HEK293 (cell line): ENCODE data around the gene AFF4.

Source experiments
- CTCF ChIA-PET: fragments of 350-600 bp; formaldehyde crosslinking; extraction: SDS; loops from one replicate; lab custom pipeline; 2021; ENCODE audit warnings: antibody characterized with exemption; lab: Yijun Ruan, JAX
- POLR2A ChIA-PET: fragments of 300-600 bp; formaldehyde crosslinking; extraction: SDS; loops from one replicate; lab custom pipeline; 2020; ENCODE audit warnings: antibody characterized with exemption, inconsistent platforms; lab: Yijun Ruan, JAX
- H3K27ac ChIP-seq: fragments of 200-500 bp; sonication (Bioruptor generic); 2 replicates; pipeline ENCODE4 v1.5.1; 2014; ENCODE audit warnings: low read depth, low read length, control low read depth, inconsistent platforms; ENCODE audit errors: extremely low read depth
- H3K36me3 ChIP-seq, 2 experiments: fragments of 200-500 bp in 1 of 2; sonication (Bioruptor generic) in 1 of 2; 1 replicate in 1 of 2; 2 replicates in 1 of 2; pipeline ENCODE4 v1.5.1; 2014 to 2017; ENCODE audit warnings: inconsistent platforms in 2 of 2, low read length in 2 of 2; ENCODE audit not compliant: control insufficient read depth in 2 of 2, insufficient read depth in 1 of 2
- H3K4me1 ChIP-seq: fragments of 200-500 bp; sonication (Bioruptor generic); 2 replicates; pipeline ENCODE4 v1.5.1; 2014; ENCODE audit warnings: mild to moderate bottlenecking, low read length, inconsistent platforms; ENCODE audit not compliant: control insufficient read depth, insufficient read depth
- H3K4me3 ChIP-seq: 2 replicates; pipeline ENCODE4 v1.5.1; 2011; ENCODE audit warnings: low read depth, mild to moderate bottlenecking, control low read depth, low read length, moderate library complexity
- H3K9me3 ChIP-seq: fragments of 200-500 bp; sonication (Bioruptor generic); 2 replicates; pipeline ENCODE4 v1.5.1; 2014; ENCODE audit warnings: low read depth, low read length, inconsistent platforms; ENCODE audit not compliant: control insufficient read depth, insufficient read depth
- BCL6B ChIP-seq: fragments of 450-650 bp; formaldehyde crosslinking; IDR thresholded peaks from 2 replicates; pipeline ENCODE4 v1.5.1; 2017; ENCODE audit warnings: missing biosample characterization, missing genetic modification characterization
- EGR2 ChIP-seq: fragments of 450-650 bp; formaldehyde crosslinking; IDR thresholded peaks from 2 replicates; pipeline ENCODE4 v1.5.1; 2016; ENCODE audit warnings: low read depth, missing biosample characterization, missing genetic modification characterization
- HOXD13 ChIP-seq: sonication (generic); formaldehyde crosslinking; IDR thresholded peaks from 2 replicates; pipeline ENCODE4 v1.8.0; 2022; ENCODE audit warnings: missing genetic modification reagents, borderline replicate concordance
- KLF10 ChIP-seq: fragments of 450-650 bp; IDR thresholded peaks from 2 replicates; pipeline ENCODE4 v1.5.1; 2018; ENCODE audit warnings: missing biosample characterization, mild to moderate bottlenecking, missing genetic modification characterization
- SP2 ChIP-seq: fragments of 450-650 bp; formaldehyde crosslinking; IDR thresholded peaks from 2 replicates; pipeline ENCODE4 v1.5.1; 2016; ENCODE audit warnings: missing biosample characterization, missing genetic modification characterization
- ZBTB1 ChIP-seq: fragments of 450-650 bp; formaldehyde crosslinking; IDR thresholded peaks from 2 replicates; pipeline ENCODE4 v1.5.1; 2016; ENCODE audit warnings: missing biosample characterization, missing genetic modification characterization
- ZFHX2 ChIP-seq: fragments of 450-650 bp; formaldehyde crosslinking; conservative IDR thresholded peaks from 2 replicates; pipeline ENCODE4 v1.5.1; 2016; ENCODE audit warnings: missing biosample characterization, missing genetic modification characterization
- ZFP3 ChIP-seq: fragments of 450-650 bp; formaldehyde crosslinking; IDR thresholded peaks from 2 replicates; pipeline ENCODE4 v1.5.1; 2016; ENCODE audit warnings: low read depth, missing biosample characterization, missing genetic modification characterization
- ZNF114 ChIP-seq: fragments of 450-650 bp; formaldehyde crosslinking; IDR thresholded peaks from 2 replicates; pipeline ENCODE4 v1.5.0; 2017; ENCODE audit warnings: missing biosample characterization, missing genetic modification characterization
- ZNF280D ChIP-seq: fragments of 450-650 bp; formaldehyde crosslinking; IDR thresholded peaks from 2 replicates; pipeline ENCODE4 v1.5.1; 2016; ENCODE audit warnings: missing biosample characterization, missing genetic modification characterization
- ZNF292 ChIP-seq: fragments of 450-650 bp; formaldehyde crosslinking; IDR thresholded peaks from 2 replicates; pipeline ENCODE4 v1.5.1; 2016; ENCODE audit warnings: low read depth, missing biosample characterization, missing genetic modification characterization, borderline replicate concordance
- ZNF335 ChIP-seq: fragments of 450-650 bp; formaldehyde crosslinking; conservative IDR thresholded peaks from 2 replicates; pipeline ENCODE4 v1.5.1; 2016; ENCODE audit warnings: missing biosample characterization, missing genetic modification characterization
- ZNF423 ChIP-seq: fragments of 450-650 bp; formaldehyde crosslinking; IDR thresholded peaks from 2 replicates; pipeline ENCODE4 v1.5.1; 2016; ENCODE audit warnings: missing biosample characterization, missing genetic modification characterization
- ZNF48 ChIP-seq: fragments of 450-650 bp; formaldehyde crosslinking; IDR thresholded peaks from 2 replicates; pipeline ENCODE4 v1.5.1; 2016; ENCODE audit warnings: missing biosample characterization, missing genetic modification characterization
- ZNF514 ChIP-seq: fragments of 450-650 bp; formaldehyde crosslinking; IDR thresholded peaks from 2 replicates; pipeline ENCODE4 v1.5.1; 2016; ENCODE audit warnings: missing biosample characterization, missing genetic modification characterization
- ZNF549 ChIP-seq: fragments of 450-650 bp; IDR thresholded peaks from 2 replicates; pipeline ENCODE4 v1.5.1; 2018; ENCODE audit warnings: missing biosample characterization, missing genetic modification characterization, mild to moderate bottlenecking, inconsistent platforms, moderate library complexity
- ZNF560 ChIP-seq: fragments of 450-650 bp; formaldehyde crosslinking; IDR thresholded peaks from 2 replicates; pipeline ENCODE4 v1.5.1; 2017; ENCODE audit warnings: missing biosample characterization, missing genetic modification characterization, borderline replicate concordance
- ZNF658 ChIP-seq: fragments of 450-650 bp; formaldehyde crosslinking; IDR thresholded peaks from 2 replicates; pipeline ENCODE4; 2016; ENCODE audit warnings: missing biosample characterization, missing genetic modification characterization
- ZNF670 ChIP-seq: fragments of 450-650 bp; formaldehyde crosslinking; IDR thresholded peaks from 2 replicates; pipeline ENCODE4 v1.5.1; 2016; ENCODE audit warnings: missing biosample characterization, missing genetic modification characterization, low read depth
- ZSCAN16 ChIP-seq: fragments of 450-650 bp; formaldehyde crosslinking; IDR thresholded peaks from 2 replicates; pipeline ENCODE4 v1.5.1; 2016; ENCODE audit warnings: missing biosample characterization, missing genetic modification characterization

AFF4 gene

GRCh38 chr5:132832612-132833011 lies 130.8 kb downstream of the AFF4 start:
- TF ChIP-seq ZFHX2 (tag by site-specific recombination) (peak; percentile 94), ZNF658 (tag by site-specific recombination) (no peak), ZNF292 (tag by site-specific recombination) (no peak), ZNF560 (tag by site-specific recombination) (no peak), ZNF423 (tag by site-specific recombination) (no peak), EGR2 (peak; percentile 97), ZNF670 (tag by site-specific recombination) (no peak), HOXD13 (CRISPR knock-in tag) (no peak), ZNF549 (tag by site-specific recombination) (no peak), ZSCAN16 (tag by site-specific recombination) (no peak)
- no peak overlapping the region for H3K27ac ChIP-seq
- POLR2A ChIA-PET = no interaction called here

GRCh38 chr5:132831095-132831860 lies 132.2 kb downstream of the AFF4 start:
- POLR2A ChIA-PET = interaction anchor here (0.9 to 1.0 kb wide), 2 partner anchors 16 to 36 kb away, joined by 4 to 8 read pairs; partner anchors contain the start of genes GDF9 and UQCRQ
- peak overlapping the region; percentile 74; the same call in 1 of the 2 replicates for H3K4me3 ChIP-seq
- TF ChIP-seq KLF10 (tag by site-specific recombination) = no peak
- TF ChIP-seq ZNF423 (tag by site-specific recombination) = no peak
- TF ChIP-seq BCL6B (tag by site-specific recombination) = no peak
- TF ChIP-seq ZNF335 = peak; percentile 35; the same call in 1 of the 2 replicates
- no peak for TF ChIP-seq ZBTB1 (tag by site-specific recombination)
- no peak for TF ChIP-seq ZNF280D (tag by site-specific recombination)
- no peak for TF ChIP-seq ZFP3 (tag by site-specific recombination)
- TF ChIP-seq ZNF514 (tag by site-specific recombination) = 0 out of 2 replicates have a peak, but pooled peaks have one; percentile 15
- TF ChIP-seq ZNF48 (tag by site-specific recombination) = no peak
- no peak for TF ChIP-seq ZNF114 (tag by site-specific recombination)
- no peak for TF ChIP-seq SP2 (tag by site-specific recombination)
- TF ChIP-seq, all 188 proteins: peak for 2
- Histone ChIP-seq H3K9me3 (no peaks in the 10 kb centered on the region), H3K27ac (no peak overlapping the region), H3K4me1 (no peaks in the 10 kb centered on the region), H3K36me3 (peaks cover 0 to 13% of the 10 kb centered on the region in 2 experiments; a peak in 1 of 3 replicates)
- CTCF ChIA-PET = interaction anchor here (0.9 to 4.8 kb wide), 5 partner anchors 10 to 303 kb away, joined by 3 to 20 read pairs (median 3); no protein-coding TSS in a partner anchor

More at GRCh38 chr5:132832612-132833011, 130.8 kb downstream of the AFF4 start:
- CTCF ChIA-PET = interaction anchor here (0.9 kb wide), 1 partner anchor 12 kb away, joined by 4 read pairs; no protein-coding TSS in a partner anchor
- Histone ChIP-seq H3K4me1 (no peaks in the 10 kb centered on the region), H3K4me3 (no peak overlapping the region), H3K9me3 (no peaks in the 10 kb centered on the region), H3K36me3 (peaks cover 0 to 11% of the 10 kb centered on the region in 2 experiments; a peak in 1 of 3 replicates)
